Ishikawa (cell line): Measurements from ENCODE around the gene HDHD3.

Experiments used
- CEBPB ChIP-seq: IDR thresholded peaks from 2 replicates; pipeline ENCODE4 v1.6.1; 2012
- CREB1 ChIP-seq: IDR thresholded peaks from 2 replicates; pipeline ENCODE4 v1.6.1; 2012; ENCODE audit warnings: low read depth
- EGR1 ChIP-seq: IDR thresholded peaks from 2 replicates; pipeline ENCODE4 v1.6.1; 2012
- EP300 ChIP-seq: IDR thresholded peaks from 2 replicates; pipeline ENCODE4 v1.6.1; 2012; ENCODE audit warnings: borderline replicate concordance
- FOXM1 ChIP-seq: IDR thresholded peaks from 2 replicates; pipeline ENCODE4 v1.6.1; 2012; ENCODE audit warnings: low read depth, borderline replicate concordance
- NFIC ChIP-seq: IDR thresholded peaks from 2 replicates; pipeline ENCODE4 v1.6.1; 2012
- RAD21 ChIP-seq: IDR thresholded peaks from 2 replicates; pipeline ENCODE4 v1.6.1; 2012; ENCODE audit warnings: low read depth
- TAF1 ChIP-seq: IDR thresholded peaks from 2 replicates; pipeline ENCODE4 v1.6.1; 2012; ENCODE audit warnings: low read depth, mild to moderate bottlenecking
- TEAD4 ChIP-seq: IDR thresholded peaks from 2 replicates; pipeline ENCODE4 v1.6.1; 2012
- YY1 ChIP-seq: IDR thresholded peaks from 2 replicates; pipeline ENCODE4 v1.6.1; 2012; ENCODE audit warnings: low read depth
- TF ChIP-seq, protein P1 (sequence below): IDR thresholded peaks from 2 replicates; pipeline ENCODE4 v1.6.1; 2012; ENCODE audit warnings: low read depth, mild to moderate bottlenecking
- TF ChIP-seq, protein P2 (sequence below): IDR thresholded peaks from 2 replicates; pipeline ENCODE4 v1.6.1; 2012
- TF ChIP-seq, protein P3 (sequence below): IDR thresholded peaks from 2 replicates; pipeline ENCODE4 v1.6.1; 2012

DNA sequence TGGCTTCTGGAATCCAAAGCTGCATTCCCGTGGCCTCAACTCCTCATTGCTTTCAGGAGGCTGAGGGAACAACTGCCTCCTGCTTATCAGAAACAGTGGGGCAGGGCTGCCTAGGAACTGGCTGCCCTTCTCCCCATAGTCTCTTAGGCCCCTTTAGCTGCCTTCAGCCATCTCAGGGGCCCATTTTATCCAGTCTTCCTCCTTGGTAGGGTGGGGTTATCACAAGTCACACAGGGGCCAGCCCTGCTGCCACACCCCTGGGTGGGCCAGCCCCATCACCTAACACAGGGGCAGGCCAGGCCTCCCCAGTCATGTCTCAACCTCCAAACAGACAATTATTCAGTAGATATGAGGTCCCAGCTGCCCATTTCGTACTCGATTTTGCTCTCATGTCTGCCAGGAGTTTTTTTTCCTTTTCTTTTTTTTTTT, 20.4 kb upstream of the HDHD3 start:
- TF ChIP-seq CREB1 = no peak
- TF ChIP-seq YY1 = no peak
- TF ChIP-seq, protein P1, sequence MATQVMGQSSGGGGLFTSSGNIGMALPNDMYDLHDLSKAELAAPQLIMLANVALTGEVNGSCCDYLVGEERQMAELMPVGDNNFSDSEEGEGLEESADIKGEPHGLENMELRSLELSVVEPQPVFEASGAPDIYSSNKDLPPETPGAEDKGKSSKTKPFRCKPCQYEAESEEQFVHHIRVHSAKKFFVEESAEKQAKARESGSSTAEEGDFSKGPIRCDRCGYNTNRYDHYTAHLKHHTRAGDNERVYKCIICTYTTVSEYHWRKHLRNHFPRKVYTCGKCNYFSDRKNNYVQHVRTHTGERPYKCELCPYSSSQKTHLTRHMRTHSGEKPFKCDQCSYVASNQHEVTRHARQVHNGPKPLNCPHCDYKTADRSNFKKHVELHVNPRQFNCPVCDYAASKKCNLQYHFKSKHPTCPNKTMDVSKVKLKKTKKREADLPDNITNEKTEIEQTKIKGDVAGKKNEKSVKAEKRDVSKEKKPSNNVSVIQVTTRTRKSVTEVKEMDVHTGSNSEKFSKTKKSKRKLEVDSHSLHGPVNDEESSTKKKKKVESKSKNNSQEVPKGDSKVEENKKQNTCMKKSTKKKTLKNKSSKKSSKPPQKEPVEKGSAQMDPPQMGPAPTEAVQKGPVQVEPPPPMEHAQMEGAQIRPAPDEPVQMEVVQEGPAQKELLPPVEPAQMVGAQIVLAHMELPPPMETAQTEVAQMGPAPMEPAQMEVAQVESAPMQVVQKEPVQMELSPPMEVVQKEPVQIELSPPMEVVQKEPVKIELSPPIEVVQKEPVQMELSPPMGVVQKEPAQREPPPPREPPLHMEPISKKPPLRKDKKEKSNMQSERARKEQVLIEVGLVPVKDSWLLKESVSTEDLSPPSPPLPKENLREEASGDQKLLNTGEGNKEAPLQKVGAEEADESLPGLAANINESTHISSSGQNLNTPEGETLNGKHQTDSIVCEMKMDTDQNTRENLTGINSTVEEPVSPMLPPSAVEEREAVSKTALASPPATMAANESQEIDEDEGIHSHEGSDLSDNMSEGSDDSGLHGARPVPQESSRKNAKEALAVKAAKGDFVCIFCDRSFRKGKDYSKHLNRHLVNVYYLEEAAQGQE = no peak
- no peak for TF ChIP-seq FOXM1
- TF ChIP-seq EP300 = no peak
- TF ChIP-seq, protein P2, sequence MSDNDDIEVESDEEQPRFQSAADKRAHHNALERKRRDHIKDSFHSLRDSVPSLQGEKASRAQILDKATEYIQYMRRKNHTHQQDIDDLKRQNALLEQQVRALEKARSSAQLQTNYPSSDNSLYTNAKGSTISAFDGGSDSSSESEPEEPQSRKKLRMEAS = no peak
- TF ChIP-seq TEAD4 = no peak
- no peak for TF ChIP-seq NFIC
- no peak for TF ChIP-seq TAF1
- TF ChIP-seq, protein P3, sequence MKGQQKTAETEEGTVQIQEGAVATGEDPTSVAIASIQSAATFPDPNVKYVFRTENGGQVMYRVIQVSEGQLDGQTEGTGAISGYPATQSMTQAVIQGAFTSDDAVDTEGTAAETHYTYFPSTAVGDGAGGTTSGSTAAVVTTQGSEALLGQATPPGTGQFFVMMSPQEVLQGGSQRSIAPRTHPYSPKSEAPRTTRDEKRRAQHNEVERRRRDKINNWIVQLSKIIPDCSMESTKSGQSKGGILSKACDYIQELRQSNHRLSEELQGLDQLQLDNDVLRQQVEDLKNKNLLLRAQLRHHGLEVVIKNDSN = no peak
- no peak for TF ChIP-seq RAD21
- TF ChIP-seq CEBPB = no peak
- TF ChIP-seq EGR1 = no peak
